ENCODE data around the gene PCGF5. TPM values are rescaled to one million over a fixed set of nuclear protein-coding genes. Genes with fewer than 3 reads are reported as not detected.
"Not testable (repeated sequence)": the region's sequence is repeated elsewhere in the genome, so short reads cannot be mapped to it uniquely, and the experiment has no call there.

PCGF5 gene
- total RNA-seq, 4 donors from 2014 or later: 26.3 to 94.1 (median 57.0) TPM

GRCh38 chr10:91313796-91314485 is 93.5 kb downstream of the PCGF5 start:
- in situ Hi-C loops (cut with MboI; ENCODE audit: low pct_ligation_motif_present in 1 of 4, low pct_unique_long_range_greater_than_20kb in 1 of 4, low sequenced_read_pairs in 3 of 4): loop anchor here in 1 of 4 donors (25.0 kb wide), 1 partner anchor 323 kb away; the partner anchor contains the start of gene PPP1R3C
- H3K27ac ChIP-seq: no peak overlapping the region
- DNase-seq: no peak
- no peaks in the 10 kb centered on the region for H3K27me3 ChIP-seq
- no peaks in the 10 kb centered on the region for H3K9me3 ChIP-seq
- H3K4me3 ChIP-seq: no peak overlapping the region
- H3K4me1 ChIP-seq: no peaks in the 10 kb centered on the region
- TF ChIP-seq CTCF (IDR thresholded peaks at IDR 0.05): no peak
- no peak for TF ChIP-seq POLR2A (IDR thresholded peaks at IDR 0.05)
- TF ChIP-seq POLR2AphosphoS5 (IDR thresholded peaks at IDR 0.05): no peak
- no peak for TF ChIP-seq EP300 (IDR thresholded peaks at IDR 0.05; ENCODE audit: low read depth)
- intact Hi-C loops (cut with DNase I; ENCODE audit: low total_unique reads): no loop called here
- WGBS, 2 donors (ENCODE audit: low coverage in 1 of 2): 52 to 56% methylated on average over 3 to 6 of the region's 6 CpGs
- H3K36me3 ChIP-seq: no peaks in the 10 kb centered on the region

- intact Hi-C loops (cut with DNase I; ENCODE audit: low total_unique reads) (no loop called here), in situ Hi-C loops (cut with MboI; ENCODE audit: low pct_ligation_motif_present in 1 of 4, low pct_unique_long_range_greater_than_20kb in 1 of 4, low sequenced_read_pairs in 3 of 4) (loop anchor here in 1 of 4 donors (25.0 kb wide), 1 partner anchor 321 kb away; the partner anchor contains the start of gene PPP1R3C)
- Histone ChIP-seq H3K4me3 (no peak overlapping the region), H3K4me1 (no peaks in the 10 kb centered on the region), H3K36me3 (no peaks in the 10 kb centered on the region), H3K27ac (no peak overlapping the region), H3K27me3 (no peaks in the 10 kb centered on the region), H3K9me3 (no peaks in the 10 kb centered on the region)
- no peak for TF ChIP-seq POLR2A (IDR thresholded peaks at IDR 0.05)
- no peak for TF ChIP-seq EP300 (IDR thresholded peaks at IDR 0.05; ENCODE audit: low read depth)
- no peak for TF ChIP-seq CTCF (IDR thresholded peaks at IDR 0.05)
- no peak for TF ChIP-seq POLR2AphosphoS5 (IDR thresholded peaks at IDR 0.05)
- 34 to 64% methylated on average over 2 of the region's 2 CpGs for WGBS, 2 donors (ENCODE audit: low coverage in 1 of 2)
- DNase-seq: no peak
Observed at GRCh38 chr10:91316486-91316885, 96.0 kb downstream of the PCGF5 start.

- Histone ChIP-seq H3K4me3 (no peak overlapping the region), H3K36me3 (no peaks in the 10 kb centered on the region), H3K9me3 (no peaks in the 10 kb centered on the region), H3K27me3 (no peaks in the 10 kb centered on the region), H3K27ac (no peak overlapping the region), H3K4me1 (no peaks in the 10 kb centered on the region)
- TF ChIP-seq CTCF (IDR thresholded peaks at IDR 0.05): no peak
- TF ChIP-seq POLR2AphosphoS5 (IDR thresholded peaks at IDR 0.05): no peak
- TF ChIP-seq EP300 (IDR thresholded peaks at IDR 0.05; ENCODE audit: low read depth): no peak
- TF ChIP-seq POLR2A (IDR thresholded peaks at IDR 0.05): no peak
- intact Hi-C loops (cut with DNase I; ENCODE audit: low total_unique reads): no loop called here
- in situ Hi-C loops (cut with MboI; ENCODE audit: low pct_ligation_motif_present in 1 of 4, low pct_unique_long_range_greater_than_20kb in 1 of 4, low sequenced_read_pairs in 3 of 4): loop anchor here in 1 of 4 donors (25.0 kb wide), 1 partner anchor 320 kb away; the partner anchor contains the start of gene PPP1R3C
- no peak for DNase-seq
Observed at GRCh38 chr10:91317541-91317940, 97.1 kb downstream of the PCGF5 start.

- Histone ChIP-seq H3K4me1 (no peaks in the 10 kb centered on the region), H3K36me3 (no peaks in the 10 kb centered on the region), H3K4me3 (no peak overlapping the region), H3K27me3 (no peaks in the 10 kb centered on the region), H3K27ac (no peak overlapping the region), H3K9me3 (no peaks in the 10 kb centered on the region)
- DNase-seq: no peak
- in situ Hi-C loops (cut with MboI; ENCODE audit: low pct_ligation_motif_present in 1 of 4, low pct_unique_long_range_greater_than_20kb in 1 of 4, low sequenced_read_pairs in 3 of 4): loop anchor here in 1 of 4 donors (25.0 kb wide), 1 partner anchor 318 kb away; the partner anchor contains the start of gene PPP1R3C
- intact Hi-C loops (cut with DNase I; ENCODE audit: low total_unique reads): no loop called here
- WGBS, 2 donors (ENCODE audit: low coverage in 1 of 2): 86 to 88% methylated on average over 2 to 4 of the region's 4 CpGs
- no peak for TF ChIP-seq CTCF (IDR thresholded peaks at IDR 0.05)
- no peak for TF ChIP-seq POLR2A (IDR thresholded peaks at IDR 0.05)
- TF ChIP-seq POLR2AphosphoS5 (IDR thresholded peaks at IDR 0.05): no peak
- TF ChIP-seq EP300 (IDR thresholded peaks at IDR 0.05; ENCODE audit: low read depth): no peak
Observed at GRCh38 chr10:91319336-91319735, 98.9 kb downstream of the PCGF5 start.

GRCh38 chr10:91323293-91323905 is 102.9 kb downstream of the PCGF5 start:
- H3K36me3 ChIP-seq; DNase-seq; H3K4me1 ChIP-seq; intact Hi-C loops (cut with DNase I; ENCODE audit: low total_unique reads); H3K4me3 ChIP-seq; H3K27ac ChIP-seq; H3K9me3 ChIP-seq; H3K27me3 ChIP-seq: not testable (repeated sequence)
- 93% methylated on average over 28 of the region's 44 CpGs; no CpG with 5 or more reads in 1 of the 2 donors for WGBS, 2 donors (ENCODE audit: low coverage in 1 of 2)
- in situ Hi-C loops (cut with MboI; ENCODE audit: low pct_ligation_motif_present in 1 of 4, low pct_unique_long_range_greater_than_20kb in 1 of 4, low sequenced_read_pairs in 3 of 4): loop anchor here in 1 of 4 donors (25.0 kb wide), 1 partner anchor 314 kb away; the partner anchor contains the start of gene PPP1R3C

All from transverse colon (tissue), 4 donors.